ENCODE results near the gene FFAR3. TPM values are rescaled to one million over a fixed set of nuclear protein-coding genes. Genes with fewer than 3 reads are reported as not detected.

The FFAR3 gene
- total RNA-seq, 6 donors from 2014 or later: 0.24 TPM; not detected in 5

DNA sequence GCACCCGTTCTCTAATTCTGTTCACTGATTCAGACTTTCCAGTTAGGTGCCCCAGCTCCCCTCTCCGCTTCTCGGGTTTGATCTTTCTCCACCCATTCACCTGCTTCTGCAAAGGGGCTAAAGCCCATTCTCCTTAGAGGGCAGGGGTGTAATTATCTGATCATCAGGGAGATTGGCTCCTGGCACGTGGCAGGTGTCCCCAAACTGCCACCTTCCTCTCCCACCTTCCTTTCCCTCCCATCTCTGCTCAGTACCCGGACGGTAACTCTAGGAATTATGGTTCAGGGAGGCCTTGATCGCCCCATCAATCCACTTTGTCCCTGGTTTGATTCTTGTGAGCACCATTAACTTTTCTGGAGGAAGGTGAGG lies 10.3 kb upstream of the FFAR3 start:
- ATAC-seq (ENCODE audit: low FRiP score in 2 of 2): no peak
- Histone ChIP-seq H3K27ac (peak overlapping the region; percentile 55 to 63 (median 60)), H3K9me3 (no peaks in the 10 kb centered on the region), H3K4me3 (no peak overlapping the region), H3K4me1 (peaks cover 1 to 24% (median 12%) of the 10 kb centered on the region in 4 donors), H3K27me3 (no peaks in the 10 kb centered on the region), H3K36me3 (no peaks in the 10 kb centered on the region)
- 73 to 76% methylated on average over 7 of the region's 7 CpGs for WGBS, 2 donors
- TF ChIP-seq POLR2AphosphoS5 (IDR thresholded peaks at IDR 0.05) (no peak), POLR2A (IDR thresholded peaks at IDR 0.05) (no peak), EP300 (IDR thresholded peaks at IDR 0.05) (no peak)
- TF ChIP-seq, protein P1, sequence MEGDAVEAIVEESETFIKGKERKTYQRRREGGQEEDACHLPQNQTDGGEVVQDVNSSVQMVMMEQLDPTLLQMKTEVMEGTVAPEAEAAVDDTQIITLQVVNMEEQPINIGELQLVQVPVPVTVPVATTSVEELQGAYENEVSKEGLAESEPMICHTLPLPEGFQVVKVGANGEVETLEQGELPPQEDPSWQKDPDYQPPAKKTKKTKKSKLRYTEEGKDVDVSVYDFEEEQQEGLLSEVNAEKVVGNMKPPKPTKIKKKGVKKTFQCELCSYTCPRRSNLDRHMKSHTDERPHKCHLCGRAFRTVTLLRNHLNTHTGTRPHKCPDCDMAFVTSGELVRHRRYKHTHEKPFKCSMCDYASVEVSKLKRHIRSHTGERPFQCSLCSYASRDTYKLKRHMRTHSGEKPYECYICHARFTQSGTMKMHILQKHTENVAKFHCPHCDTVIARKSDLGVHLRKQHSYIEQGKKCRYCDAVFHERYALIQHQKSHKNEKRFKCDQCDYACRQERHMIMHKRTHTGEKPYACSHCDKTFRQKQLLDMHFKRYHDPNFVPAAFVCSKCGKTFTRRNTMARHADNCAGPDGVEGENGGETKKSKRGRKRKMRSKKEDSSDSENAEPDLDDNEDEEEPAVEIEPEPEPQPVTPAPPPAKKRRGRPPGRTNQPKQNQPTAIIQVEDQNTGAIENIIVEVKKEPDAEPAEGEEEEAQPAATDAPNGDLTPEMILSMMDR (IDR thresholded peaks at IDR 0.05): no peak
- DNase-seq: no peak

- no peak overlapping the region for H3K27ac ChIP-seq
Measured at GRCh38 chr19:35348911-35349611, 9.2 kb upstream of the FFAR3 start.

DNA sequence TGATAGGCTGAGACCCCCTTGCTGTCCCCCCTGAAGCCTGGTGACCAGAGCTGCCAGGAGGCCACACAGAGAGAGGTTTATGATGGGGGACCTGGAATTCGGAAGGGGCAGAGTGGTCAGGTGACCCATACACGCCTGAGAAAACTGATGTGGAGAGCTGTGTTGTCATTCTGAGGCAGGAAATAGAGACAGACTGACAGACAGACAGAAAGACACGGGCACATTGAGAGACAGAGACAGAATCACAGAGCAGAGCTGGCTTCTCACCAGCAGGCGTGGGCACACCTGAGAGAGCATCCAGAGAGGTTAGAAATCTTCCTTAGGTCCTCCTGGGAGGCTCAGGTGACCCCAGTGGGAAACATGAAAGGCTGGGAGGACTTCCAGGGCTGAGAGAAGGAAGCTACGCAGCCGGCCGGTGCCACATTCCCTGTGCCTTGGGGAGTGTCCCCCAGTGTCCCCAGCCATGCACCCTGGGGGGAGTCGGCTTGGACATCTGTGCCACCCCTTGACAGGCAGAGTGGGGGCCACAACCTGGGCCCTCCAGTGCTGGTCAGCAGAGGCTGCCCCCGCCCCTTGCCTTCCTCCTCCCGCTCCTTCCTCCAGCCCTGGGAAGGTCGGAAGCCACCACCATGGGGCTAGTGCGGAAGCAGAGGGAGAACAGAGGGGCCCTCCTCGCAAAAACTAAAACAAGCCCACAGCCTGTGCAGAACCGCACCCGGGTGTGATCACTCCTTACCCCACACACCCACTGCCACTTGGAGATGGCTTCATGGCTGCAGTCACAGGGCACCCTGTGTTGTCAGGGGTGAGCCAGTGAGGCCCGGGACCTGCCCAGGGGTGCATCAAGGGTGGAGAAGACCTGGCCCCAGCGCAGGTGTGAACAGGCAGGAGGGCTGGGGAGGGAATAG lies 8.4 kb upstream of the FFAR3 start:
- Histone ChIP-seq H3K27me3 (no peaks in the 10 kb centered on the region), H3K36me3 (no peaks in the 10 kb centered on the region), H3K27ac (no peak overlapping the region), H3K4me1 (peaks cover 3 to 26% (median 12%) of the 10 kb centered on the region in 4 donors), H3K9me3 (no peaks in the 10 kb centered on the region), H3K4me3 (no peak overlapping the region)
- ATAC-seq (ENCODE audit: low FRiP score in 2 of 2) (no peak), DNase-seq (peak in 1 of 2 donors; percentile 18)
- TF ChIP-seq, protein P1 (IDR thresholded peaks at IDR 0.05): no peak
- TF ChIP-seq EP300 (IDR thresholded peaks at IDR 0.05): no peak
- no peak for TF ChIP-seq POLR2AphosphoS5 (IDR thresholded peaks at IDR 0.05)
- TF ChIP-seq POLR2A (IDR thresholded peaks at IDR 0.05): no peak
- 81 to 87% methylated on average over 11 to 13 of the region's 17 CpGs for WGBS, 2 donors

More at GRCh38 chr19:35348911-35349611, 9.2 kb upstream of the FFAR3 start:
- Histone ChIP-seq H3K4me1 (peaks cover 3 to 26% (median 12%) of the 10 kb centered on the region in 4 donors), H3K27me3 (no peaks in the 10 kb centered on the region), H3K9me3 (no peaks in the 10 kb centered on the region), H3K4me3 (no peak overlapping the region), H3K36me3 (no peaks in the 10 kb centered on the region)
- peak in 1 of 2 donors; percentile 16 for DNase-seq
- TF ChIP-seq EP300 (IDR thresholded peaks at IDR 0.05) (no peak), POLR2A (IDR thresholded peaks at IDR 0.05) (no peak), POLR2AphosphoS5 (IDR thresholded peaks at IDR 0.05) (no peak)
- TF ChIP-seq, protein P1 (IDR thresholded peaks at IDR 0.05): no peak
- 87 to 93% methylated on average over 17 to 18 of the region's 18 CpGs for WGBS, 2 donors
- no peak for ATAC-seq (ENCODE audit: low FRiP score in 2 of 2)

DNA sequence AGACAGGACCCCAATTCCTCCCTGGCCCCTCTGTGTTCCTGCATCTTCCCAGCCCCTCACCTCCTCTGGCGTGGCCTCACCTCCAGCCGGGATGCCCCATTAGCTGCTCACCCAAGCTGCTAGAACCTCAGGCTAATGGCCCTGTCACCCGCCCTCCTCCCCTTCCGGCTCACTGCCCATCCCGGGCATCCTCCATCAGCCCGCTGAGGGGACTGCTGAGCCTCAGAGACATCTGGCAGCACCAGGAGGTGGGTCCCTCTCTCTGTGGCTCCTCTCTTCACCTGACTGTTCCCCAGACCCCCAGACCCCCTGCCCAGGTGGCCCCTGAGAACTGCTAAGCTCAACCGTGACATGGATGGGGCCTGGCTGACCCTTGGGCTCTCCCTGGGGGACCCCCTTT lies 7.7 kb upstream of the FFAR3 start:
- TF ChIP-seq, protein P1 (IDR thresholded peaks at IDR 0.05): no peak
- TF ChIP-seq POLR2A (IDR thresholded peaks at IDR 0.05): no peak
- no peak for TF ChIP-seq POLR2AphosphoS5 (IDR thresholded peaks at IDR 0.05)
- peak in 1 of 2 donors; percentile 28 for ATAC-seq (ENCODE audit: low FRiP score in 2 of 2)
- DNase-seq: peak in 1 of 2 donors; percentile 6
- no peaks in the 10 kb centered on the region for H3K36me3 ChIP-seq
- peaks cover 3 to 26% (median 12%) of the 10 kb centered on the region in 4 donors for H3K4me1 ChIP-seq
- H3K27me3 ChIP-seq: no peaks in the 10 kb centered on the region
- no peak overlapping the region for H3K27ac ChIP-seq
- 88 to 95% methylated on average over 7 of the region's 7 CpGs for WGBS, 2 donors
- H3K9me3 ChIP-seq: no peaks in the 10 kb centered on the region
- H3K4me3 ChIP-seq: no peak overlapping the region
